ENCODE results near the gene ZBTB2. TPM values are rescaled to one million over a fixed set of nuclear protein-coding genes. Genes with fewer than 3 reads are reported as not detected.

ZBTB2 gene
- total RNA-seq, 2 experiments from 2014 or later, result 25.9 to 33.1 TPM

DNA sequence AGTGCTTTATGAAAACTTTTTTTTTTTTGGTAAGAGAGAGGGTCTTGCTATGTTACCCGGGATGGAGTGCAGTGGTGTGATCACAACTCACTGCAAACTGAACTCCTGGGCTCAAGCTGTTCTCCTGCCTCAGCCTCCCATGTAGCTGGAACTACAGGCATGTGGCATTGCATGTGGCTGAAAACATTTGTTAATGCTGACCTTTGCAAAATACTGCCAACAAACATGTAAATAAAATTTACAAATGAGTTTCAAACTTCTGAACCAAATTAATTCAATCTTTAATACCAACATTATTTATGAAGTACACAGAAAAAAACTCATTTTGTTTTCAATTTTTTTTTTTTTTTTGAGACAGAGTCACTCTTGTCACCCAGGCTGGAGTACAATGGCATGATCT, 26.1 kb upstream of the ZBTB2 start:
- H3K27me3 Mint-ChIP-seq, result no peaks in the 10 kb centered on the region
- no peak overlapping the region for H3K4me3 Mint-ChIP-seq
- H3K36me3 Mint-ChIP-seq, result peaks cover 52% of the 10 kb centered on the region
- ATAC-seq (no peak), DNase-seq (no peak)
- no peak overlapping the region for H3K27ac Mint-ChIP-seq
- peaks cover 2% of the 10 kb centered on the region for H3K9me3 Mint-ChIP-seq (ENCODE audit: low read depth)
- CTCF ChIA-PET, result no interaction called here
- peaks cover 8% of the 10 kb centered on the region for H3K4me1 Mint-ChIP-seq

DNA sequence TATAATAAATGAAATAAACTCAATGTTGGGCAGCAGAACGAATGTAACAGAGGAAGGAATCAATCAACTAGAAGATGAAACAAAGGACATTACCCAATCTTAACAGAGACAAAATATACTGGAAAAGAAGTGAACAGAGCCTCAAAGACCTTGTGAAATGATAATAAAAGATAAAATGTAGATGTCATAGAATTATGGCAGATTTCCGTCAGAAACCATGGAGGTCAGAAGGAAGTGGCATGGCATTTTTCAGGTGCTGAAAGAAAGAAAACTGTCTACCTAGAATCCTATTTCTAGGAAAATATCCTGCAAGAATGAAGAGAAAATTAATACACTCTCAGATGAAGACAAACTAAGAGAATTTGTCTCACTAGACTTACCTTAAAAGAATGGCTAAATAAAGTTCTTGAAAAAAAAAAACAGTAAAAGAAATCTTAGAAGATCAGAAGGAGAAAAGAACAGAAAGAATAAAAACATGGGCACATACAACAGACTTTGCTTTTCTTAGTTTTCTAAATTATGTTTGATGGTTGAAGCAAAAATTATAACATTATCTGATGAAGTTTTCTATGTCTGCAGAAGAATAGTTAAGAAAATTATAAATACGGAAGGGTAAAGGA, 23.4 kb upstream of the ZBTB2 start:
- no peaks in the 10 kb centered on the region for H3K27me3 Mint-ChIP-seq

DNA sequence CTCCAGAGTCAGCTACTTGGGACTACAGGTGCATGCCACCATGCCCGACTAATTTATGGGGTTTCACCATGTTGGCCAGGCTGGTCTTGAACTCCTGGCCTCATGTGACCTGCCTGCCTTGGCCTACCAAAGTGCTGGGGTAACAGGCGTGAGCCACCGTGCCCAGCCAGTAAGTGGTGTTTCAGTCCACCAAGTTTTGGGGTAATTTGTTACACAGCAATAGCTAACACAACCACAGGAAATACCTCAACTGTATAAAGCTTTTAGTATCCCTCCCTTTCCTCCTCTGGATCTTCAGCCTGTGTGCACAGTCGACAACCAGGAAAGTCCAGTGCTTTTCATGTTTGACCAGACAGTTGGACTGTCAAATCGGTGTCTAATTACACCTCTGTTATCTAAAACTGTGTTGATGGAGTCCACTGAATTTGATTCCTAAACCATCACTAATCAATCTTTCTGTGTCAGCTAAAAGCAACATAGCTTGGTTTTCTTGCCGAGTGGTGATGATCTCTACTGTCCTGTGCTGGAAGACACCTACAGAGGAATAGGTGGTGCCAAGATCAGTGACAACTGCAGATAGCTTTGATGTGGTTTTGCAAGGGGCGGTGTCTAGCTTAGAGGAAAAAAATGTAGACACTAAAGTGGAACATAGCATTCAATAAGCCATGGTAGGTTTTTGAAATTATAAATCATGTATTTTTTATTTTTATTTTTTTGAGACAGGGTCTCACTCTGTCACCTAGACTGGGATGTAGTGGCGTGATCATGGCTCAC, 22.2 kb upstream of the ZBTB2 start:
- DNase-seq (no peak), ATAC-seq (peak; percentile 49)
- Mint-ChIP-seq H3K9me3 (ENCODE audit: low read depth) (peaks cover 2% of the 10 kb centered on the region), H3K4me3 (no peak overlapping the region), H3K4me1 (peaks cover 8% of the 10 kb centered on the region), H3K27me3 (no peaks in the 10 kb centered on the region), H3K36me3 (peaks cover 67% of the 10 kb centered on the region), H3K27ac (peak overlapping the region; percentile 1)
- CTCF ChIA-PET, result interaction anchor here (1.0 to 1.1 kb wide), 2 partner anchors 9 to 27 kb away, joined by 3 read pairs; no protein-coding TSS in a partner anchor

More for the DNA sequence above, 23.4 kb upstream of the ZBTB2 start:
- CTCF ChIA-PET, result no interaction called here
- Mint-ChIP-seq H3K27ac (no peak overlapping the region), H3K4me3 (no peak overlapping the region), H3K9me3 (ENCODE audit: low read depth) (peaks cover 2% of the 10 kb centered on the region), H3K4me1 (peaks cover 8% of the 10 kb centered on the region), H3K36me3 (peaks cover 61% of the 10 kb centered on the region)
- DNase-seq, result no peak
- ATAC-seq, result no peak

DNA sequence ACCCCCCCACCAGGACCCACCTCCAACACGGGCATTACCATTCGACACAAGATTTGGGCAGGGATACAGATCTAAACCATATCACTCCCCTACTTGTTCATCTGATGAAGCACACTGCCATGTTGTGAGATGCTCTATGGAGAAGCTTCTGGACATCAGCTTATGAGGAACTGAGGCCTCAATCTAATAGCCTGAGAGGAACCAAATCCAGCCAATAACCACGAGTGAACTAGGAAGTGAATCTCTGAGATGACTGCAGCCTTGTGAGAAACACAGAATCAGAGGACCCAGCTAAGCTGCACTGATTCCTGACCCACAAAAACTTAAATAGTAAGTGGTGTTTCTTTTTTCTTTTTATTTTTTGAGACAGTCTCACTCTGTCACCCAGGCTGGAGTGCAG, 21.6 kb upstream of the ZBTB2 start:
- no peaks in the 10 kb centered on the region for H3K27me3 Mint-ChIP-seq
- DNase-seq (no peak), ATAC-seq (no peak)
- CTCF ChIA-PET, result interaction anchor here (1.1 kb wide), 1 partner anchor 28 kb away, joined by 3 read pairs; no protein-coding TSS in a partner anchor
- H3K27ac Mint-ChIP-seq, result no peak overlapping the region
- peaks cover 2% of the 10 kb centered on the region for H3K9me3 Mint-ChIP-seq (ENCODE audit: low read depth)
- no peak overlapping the region for H3K4me3 Mint-ChIP-seq
- peaks cover 68% of the 10 kb centered on the region for H3K36me3 Mint-ChIP-seq
- H3K4me1 Mint-ChIP-seq, result peaks cover 8% of the 10 kb centered on the region

DNA sequence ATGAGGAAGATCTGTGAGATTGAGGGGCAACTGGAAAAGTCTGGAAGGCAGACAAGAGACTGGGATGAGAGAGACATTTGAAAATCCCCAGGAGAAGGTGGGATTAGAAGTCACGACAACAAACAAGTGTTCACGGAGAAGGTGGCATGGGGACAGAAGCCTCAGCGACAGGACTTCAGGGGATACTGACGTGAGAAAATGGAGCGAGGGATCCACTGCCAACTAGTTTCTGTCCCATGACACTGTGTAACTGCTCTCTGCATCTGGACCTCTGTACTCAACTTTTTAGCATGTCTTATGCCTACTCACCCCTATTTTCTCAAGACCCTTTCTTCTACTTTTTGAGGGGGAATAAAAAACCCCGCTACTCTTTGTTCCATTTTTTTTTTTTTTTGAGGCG, 18.3 kb upstream of the ZBTB2 start:
- Mint-ChIP-seq H3K27ac (no peak overlapping the region), H3K9me3 (ENCODE audit: low read depth) (peaks cover 2% of the 10 kb centered on the region), H3K4me1 (peaks cover 11% of the 10 kb centered on the region), H3K27me3 (no peaks in the 10 kb centered on the region), H3K36me3 (peaks cover 61% of the 10 kb centered on the region), H3K4me3 (no peak overlapping the region)
- CTCF ChIA-PET, result no interaction called here
- no peak for DNase-seq
- ATAC-seq, result no peak

DNA sequence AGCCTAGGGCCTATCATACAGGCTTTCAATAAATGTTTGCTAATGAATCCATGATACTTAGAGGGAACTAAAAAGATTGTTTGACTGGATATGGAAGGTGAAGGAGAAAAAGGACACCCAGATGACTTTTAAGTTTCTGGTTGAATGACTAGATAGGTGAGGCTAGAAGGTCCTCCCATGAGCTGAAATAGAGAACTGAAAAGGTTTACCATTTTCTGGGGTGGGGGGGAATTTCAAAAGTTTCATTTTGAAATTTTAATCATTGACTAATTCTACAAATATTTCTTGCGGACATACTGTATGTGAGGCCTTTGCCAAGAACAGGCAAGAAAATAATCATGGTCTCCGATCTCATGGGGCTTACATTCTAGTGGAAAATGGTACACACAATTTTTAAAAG, 17.9 kb upstream of the ZBTB2 start:
- Mint-ChIP-seq H3K4me1 (peaks cover 10% of the 10 kb centered on the region), H3K36me3 (peaks cover 59% of the 10 kb centered on the region), H3K9me3 (ENCODE audit: low read depth) (peaks cover 2% of the 10 kb centered on the region), H3K27me3 (no peaks in the 10 kb centered on the region), H3K27ac (peak overlapping the region; percentile 2), H3K4me3 (no peak overlapping the region)
- DNase-seq (no peak), ATAC-seq (no peak)
- CTCF ChIA-PET, result no interaction called here

DNA sequence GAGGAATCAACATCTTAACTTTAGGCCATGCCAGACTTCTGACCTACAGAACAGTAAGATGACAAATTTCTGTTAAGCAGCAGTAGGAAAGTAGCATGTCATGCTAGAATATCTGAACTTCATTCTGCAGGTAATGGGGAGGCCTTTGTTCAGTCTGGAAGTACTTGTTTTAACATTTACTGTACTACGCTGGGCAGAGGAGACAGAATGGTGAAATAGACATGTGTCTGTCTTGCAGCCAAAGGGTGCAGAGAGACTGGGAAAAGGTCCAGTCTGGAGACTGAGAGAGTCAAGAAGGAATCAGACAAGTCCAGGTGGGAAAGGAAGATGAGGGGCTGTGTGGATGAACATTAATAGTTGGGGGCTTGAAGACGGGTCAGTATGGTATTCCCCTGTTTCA, 17.5 kb upstream of the ZBTB2 start:
- peak overlapping the region; percentile 2 for H3K27ac Mint-ChIP-seq
- DNase-seq (no peak), ATAC-seq (no peak)
- H3K4me1 Mint-ChIP-seq, result peaks cover 8% of the 10 kb centered on the region
- H3K9me3 Mint-ChIP-seq (ENCODE audit: low read depth), result peaks cover 2% of the 10 kb centered on the region
- CTCF ChIA-PET, result no interaction called here
- no peaks in the 10 kb centered on the region for H3K27me3 Mint-ChIP-seq
- H3K36me3 Mint-ChIP-seq, result peaks cover 57% of the 10 kb centered on the region
- no peak overlapping the region for H3K4me3 Mint-ChIP-seq

DNA sequence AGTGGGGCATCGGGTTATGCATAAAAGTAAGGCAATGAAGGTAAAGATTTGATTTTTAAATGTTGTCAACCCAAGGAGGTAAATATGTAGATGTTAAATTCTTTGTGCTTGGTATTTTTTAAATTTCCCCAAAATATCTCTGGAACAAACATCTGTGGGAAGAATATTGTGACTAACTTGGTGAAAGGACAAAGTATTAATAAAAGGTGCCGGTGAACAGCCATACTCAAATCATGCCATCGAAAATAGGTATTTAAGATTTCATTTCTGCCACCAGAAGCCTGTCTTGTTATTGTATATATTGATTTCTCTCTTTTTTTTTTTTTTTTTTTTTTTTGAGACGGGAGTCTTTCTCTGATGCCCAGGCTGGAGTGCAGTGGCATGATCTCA, 12.6 kb upstream of the ZBTB2 start:
- peaks cover 48% of the 10 kb centered on the region for H3K36me3 Mint-ChIP-seq
- ATAC-seq (no peak), DNase-seq (no peak)
- H3K4me1 Mint-ChIP-seq, result peaks cover 29% of the 10 kb centered on the region
- H3K27me3 Mint-ChIP-seq, result no peaks in the 10 kb centered on the region
- H3K27ac Mint-ChIP-seq, result no peak overlapping the region
- CTCF ChIA-PET, result no interaction called here
- H3K9me3 Mint-ChIP-seq (ENCODE audit: low read depth), result no peaks in the 10 kb centered on the region
- no peak overlapping the region for H3K4me3 Mint-ChIP-seq

DNA sequence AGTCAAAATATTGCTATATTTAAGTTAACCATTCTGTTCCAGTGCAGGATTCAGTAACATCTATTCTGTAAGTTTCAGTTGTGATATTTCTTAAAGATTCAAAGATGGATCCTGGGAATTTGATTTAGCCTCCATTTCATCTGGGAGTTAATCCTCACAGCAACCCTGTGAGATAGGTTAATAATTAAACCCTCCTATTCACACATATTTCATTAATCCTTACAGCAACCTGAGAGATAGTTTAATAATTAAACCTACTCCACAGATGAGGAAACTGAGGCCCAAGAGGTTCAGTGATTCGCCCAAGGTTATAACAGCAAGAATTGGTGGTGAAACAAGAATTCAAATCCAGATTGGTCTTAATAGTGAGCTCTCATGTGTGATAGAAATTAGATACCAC, 10.9 kb upstream of the ZBTB2 start:
- CTCF ChIA-PET, result no interaction called here
- Mint-ChIP-seq H3K36me3 (peaks cover 52% of the 10 kb centered on the region), H3K27me3 (no peaks in the 10 kb centered on the region), H3K4me3 (no peak overlapping the region), H3K27ac (no peak overlapping the region), H3K4me1 (peaks cover 41% of the 10 kb centered on the region), H3K9me3 (ENCODE audit: low read depth) (no peaks in the 10 kb centered on the region)
- DNase-seq (no peak), ATAC-seq (no peak)

DNA sequence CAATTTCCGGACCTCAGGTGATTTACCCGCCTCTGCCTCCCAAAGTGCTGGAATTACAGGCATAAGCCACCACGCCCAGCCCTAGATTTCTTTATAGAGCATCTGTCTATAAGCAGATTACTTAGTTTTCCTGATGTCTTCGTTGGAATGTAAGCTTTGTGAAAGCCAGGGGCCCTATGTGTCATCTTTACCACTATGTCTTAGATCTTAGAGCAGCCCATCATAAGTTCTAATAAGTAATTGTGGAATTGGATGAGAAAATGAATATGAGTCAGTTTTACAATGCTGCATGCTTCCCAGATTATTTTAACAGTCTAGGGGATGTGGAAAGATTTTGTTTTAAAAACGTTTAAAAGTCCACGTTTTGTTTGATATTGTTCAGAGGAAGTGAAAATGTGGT, 9.1 kb upstream of the ZBTB2 start:
- DNase-seq (no peak), ATAC-seq (no peak)
- Mint-ChIP-seq H3K27ac (peak overlapping the region; percentile 32), H3K4me1 (peaks cover 47% of the 10 kb centered on the region), H3K4me3 (no peak overlapping the region), H3K27me3 (no peaks in the 10 kb centered on the region), H3K9me3 (ENCODE audit: low read depth) (no peaks in the 10 kb centered on the region), H3K36me3 (peaks cover 48% of the 10 kb centered on the region)
- CTCF ChIA-PET, result no interaction called here

DNA sequence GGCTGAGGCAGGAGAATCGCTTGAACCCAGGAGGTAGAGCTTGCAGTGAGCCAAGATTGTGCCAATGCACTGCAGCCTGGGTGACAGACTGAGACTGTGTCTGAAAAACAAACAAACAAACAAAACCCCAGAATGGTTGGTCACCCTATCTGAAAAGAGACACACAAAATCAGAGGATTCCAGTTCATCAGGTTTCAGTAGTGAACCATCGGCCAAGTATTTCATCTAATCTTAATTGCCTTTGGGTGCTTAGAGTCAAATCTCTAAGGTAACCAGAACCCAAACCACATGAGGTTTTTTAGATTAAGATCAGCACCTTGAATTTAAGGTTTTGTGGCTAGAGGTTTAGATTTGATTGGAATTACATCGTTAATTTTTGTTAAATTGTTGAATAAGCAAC, 8.3 kb upstream of the ZBTB2 start:
- DNase-seq, result no peak
- H3K4me1 Mint-ChIP-seq, result peaks cover 55% of the 10 kb centered on the region
- no peak for ATAC-seq
- H3K4me3 Mint-ChIP-seq, result no peak overlapping the region
- H3K36me3 Mint-ChIP-seq, result peaks cover 45% of the 10 kb centered on the region
- no peak overlapping the region for H3K27ac Mint-ChIP-seq
- no peaks in the 10 kb centered on the region for H3K27me3 Mint-ChIP-seq
- H3K9me3 Mint-ChIP-seq (ENCODE audit: low read depth), result no peaks in the 10 kb centered on the region
- CTCF ChIA-PET, result no interaction called here

DNA sequence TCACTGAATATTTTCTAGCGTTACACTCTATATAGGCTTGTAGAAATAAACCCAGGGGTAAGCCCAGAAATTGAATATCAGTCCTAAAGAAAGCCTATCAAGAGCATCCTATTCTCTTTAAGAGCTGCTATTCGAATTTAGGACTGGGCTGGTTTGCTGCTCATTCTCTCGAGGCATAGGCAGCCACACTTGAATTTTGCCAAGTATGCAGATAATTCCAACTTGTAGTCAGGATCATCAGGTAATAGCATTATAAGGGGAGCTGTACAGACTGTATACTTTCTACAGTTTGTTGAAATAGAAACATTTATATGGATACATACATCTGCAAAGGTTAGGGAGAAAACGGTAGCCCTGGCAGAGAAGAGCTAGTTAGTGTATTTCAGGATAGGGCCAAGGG, 2.1 kb upstream of the ZBTB2 start:
- DNase-seq, result no peak
- Mint-ChIP-seq H3K4me3 (peak overlapping the region; percentile 92), H3K4me1 (peaks cover 52% of the 10 kb centered on the region), H3K27ac (peak overlapping the region; percentile 96), H3K27me3 (no peaks in the 10 kb centered on the region), H3K36me3 (peaks cover 29% of the 10 kb centered on the region), H3K9me3 (ENCODE audit: low read depth) (no peaks in the 10 kb centered on the region)
- CTCF ChIA-PET, result interaction anchor here (0.6 to 4.9 kb wide), 3 partner anchors 13 to 69 kb away, joined by 3 to 20 read pairs (median 4); no protein-coding TSS in a partner anchor
- no peak for ATAC-seq

DNA sequence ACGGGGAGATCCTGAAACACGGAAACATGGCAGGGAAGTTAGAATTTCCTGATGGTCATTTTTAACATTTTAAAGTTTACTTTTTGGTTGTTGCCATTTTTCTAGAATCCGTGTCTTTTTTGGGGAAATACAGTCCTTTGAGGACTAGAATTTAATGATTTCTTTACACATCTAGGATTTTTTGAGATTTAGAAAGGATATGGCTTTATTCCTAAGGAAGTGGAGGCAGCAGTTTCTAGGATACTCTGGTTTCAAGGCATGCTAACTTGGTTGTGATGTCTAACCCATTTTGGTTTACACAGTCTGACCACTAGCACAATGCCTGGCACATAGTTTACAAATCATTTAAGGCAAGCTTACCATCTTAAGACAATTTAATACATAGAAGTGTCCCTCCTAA, 1.1 kb upstream of the ZBTB2 start:
- H3K9me3 Mint-ChIP-seq (ENCODE audit: low read depth), result no peaks in the 10 kb centered on the region
- H3K4me3 Mint-ChIP-seq, result peak overlapping the region; percentile 92
- ATAC-seq (no peak), DNase-seq (no peak)
- H3K36me3 Mint-ChIP-seq, result peaks cover 24% of the 10 kb centered on the region
- H3K27ac Mint-ChIP-seq, result peak overlapping the region; percentile 96
- H3K27me3 Mint-ChIP-seq, result no peaks in the 10 kb centered on the region
- H3K4me1 Mint-ChIP-seq, result peaks cover 53% of the 10 kb centered on the region
- CTCF ChIA-PET, result interaction anchor here (0.9 kb wide), 1 partner anchor 13 kb away, joined by 3 read pairs; no protein-coding TSS in a partner anchor

All from activated CD8-positive, alpha-beta memory T cell treated with anti-CD3 and anti-CD28 coated beads, Interleukin-2, amount 10 ng/mL, durations not matched to agents 7 days and 5 days (primary cell).